HG03095 (cell line): ENCODE data around the gene C1QTNF7.

Experiments used
- ATAC-seq: cut with Tn5 transposase; IDR thresholded peaks from one replicate; pipeline ENCODE4 v1.9.1; 2021; ENCODE audit warnings: moderate library complexity; ENCODE audit not compliant: unreplicated experiment

C1QTNF7 gene, protein sequence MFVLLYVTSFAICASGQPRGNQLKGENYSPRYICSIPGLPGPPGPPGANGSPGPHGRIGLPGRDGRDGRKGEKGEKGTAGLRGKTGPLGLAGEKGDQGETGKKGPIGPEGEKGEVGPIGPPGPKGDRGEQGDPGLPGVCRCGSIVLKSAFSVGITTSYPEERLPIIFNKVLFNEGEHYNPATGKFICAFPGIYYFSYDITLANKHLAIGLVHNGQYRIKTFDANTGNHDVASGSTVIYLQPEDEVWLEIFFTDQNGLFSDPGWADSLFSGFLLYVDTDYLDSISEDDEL

GRCh38 chr4:15427701-15428100, at the start of gene C1QTNF7:
Gene C1QTNF7 (plus strand): TSS chr4:15428033. CDS start chr4:15435744, 7,711 bp downstream.
- ATAC-seq = no peak

GRCh38 chr4:15378062-15378461, 49.8 kb upstream of the C1QTNF7 start:
- ATAC-seq = no peak

- ATAC-seq = no peak
These were observed 49.3 kb upstream of the C1QTNF7 start for GRCh38 chr4:15378493-15378892.

- ATAC-seq = no peak
These were observed 46.0 kb upstream of the C1QTNF7 start for GRCh38 chr4:15381806-15382338.

DNA sequence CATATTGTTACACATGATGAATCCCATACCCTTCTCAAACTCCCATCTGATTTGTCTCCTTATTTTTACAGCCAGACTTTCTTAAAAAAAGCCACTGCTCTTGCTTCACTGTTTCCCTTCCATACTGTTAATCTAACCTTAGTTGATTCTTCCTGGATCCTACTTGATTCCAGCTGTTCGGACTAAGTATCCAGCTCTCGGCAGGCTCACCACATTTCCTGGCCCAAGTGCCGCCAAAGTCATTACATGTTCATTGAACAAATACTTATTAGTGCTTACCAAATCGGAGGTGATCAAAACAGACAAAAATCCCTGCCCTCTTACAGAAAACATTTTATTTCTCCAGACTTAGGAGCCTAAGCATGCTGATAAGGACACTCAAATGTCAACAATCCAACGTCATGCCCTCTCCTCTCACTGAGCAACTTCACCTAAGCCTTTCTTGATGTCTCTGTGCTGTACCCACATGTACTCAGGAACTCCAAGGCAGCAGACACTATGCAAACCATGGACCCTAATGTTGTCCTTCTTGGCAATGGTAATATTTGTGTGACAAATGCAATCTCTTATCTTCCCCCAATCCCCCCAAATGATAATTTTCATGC, 45.1 kb upstream of the C1QTNF7 start:
- ATAC-seq = no peak

DNA sequence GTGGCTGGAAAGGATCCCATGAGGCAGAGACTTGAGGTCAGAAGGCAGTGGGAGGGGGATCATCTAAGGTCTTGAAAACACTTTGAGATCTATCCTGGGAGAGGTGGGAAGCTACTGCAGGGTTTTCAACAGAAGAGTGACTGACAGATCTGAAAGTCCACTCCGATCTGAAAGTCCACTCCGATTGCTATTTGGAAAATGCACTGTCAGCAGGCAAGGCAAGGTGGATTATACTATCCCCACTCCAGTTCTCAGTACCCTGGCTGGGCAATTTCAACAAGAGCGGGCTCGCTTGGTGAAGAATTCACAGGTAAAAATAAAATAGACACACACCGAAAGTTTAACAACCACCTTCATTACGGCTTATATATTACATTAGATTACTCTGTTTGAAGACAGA, 42.3 kb upstream of the C1QTNF7 start:
- ATAC-seq = no peak

- no peak for ATAC-seq
These were observed 41.9 kb upstream of the C1QTNF7 start for GRCh38 chr4:15385928-15386327.

- no peak for ATAC-seq
These were observed 37.3 kb upstream of the C1QTNF7 start for GRCh38 chr4:15390494-15390893.

DNA sequence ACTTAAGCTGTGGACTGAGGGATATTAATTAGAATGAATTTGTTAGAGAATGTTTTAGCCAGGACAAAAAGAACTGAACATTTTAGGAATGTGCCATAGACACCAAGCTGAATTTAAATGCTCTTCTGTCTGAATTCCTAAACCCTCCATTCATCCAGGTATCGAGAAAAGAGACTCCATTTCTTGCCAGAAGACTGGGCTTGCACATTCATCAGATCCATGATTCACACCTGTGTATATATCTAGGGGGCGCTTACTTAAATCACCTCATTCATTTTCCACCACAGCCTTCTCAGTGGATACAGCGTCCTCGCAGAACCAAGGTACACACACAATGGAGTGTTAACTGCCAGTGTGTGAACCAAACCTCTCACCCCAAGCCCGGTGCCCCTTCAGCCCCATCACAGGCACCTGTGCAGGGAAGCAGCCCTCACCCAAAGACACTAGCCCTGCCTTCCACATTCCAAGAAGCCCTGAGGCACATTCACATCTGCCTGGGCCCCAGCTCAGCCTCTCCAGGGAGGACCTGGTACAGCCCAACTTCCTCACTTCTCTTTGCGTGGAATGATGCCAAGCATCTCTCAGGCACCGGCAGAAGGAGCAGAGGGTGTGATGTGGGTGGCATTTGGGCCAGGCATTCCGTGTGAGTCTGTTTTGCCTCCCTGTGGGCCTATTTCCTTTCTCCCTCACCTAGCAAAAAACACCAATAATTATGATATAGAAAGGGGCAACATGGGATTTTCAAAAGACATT, 35.6 kb upstream of the C1QTNF7 start:
- no peak for ATAC-seq

DNA sequence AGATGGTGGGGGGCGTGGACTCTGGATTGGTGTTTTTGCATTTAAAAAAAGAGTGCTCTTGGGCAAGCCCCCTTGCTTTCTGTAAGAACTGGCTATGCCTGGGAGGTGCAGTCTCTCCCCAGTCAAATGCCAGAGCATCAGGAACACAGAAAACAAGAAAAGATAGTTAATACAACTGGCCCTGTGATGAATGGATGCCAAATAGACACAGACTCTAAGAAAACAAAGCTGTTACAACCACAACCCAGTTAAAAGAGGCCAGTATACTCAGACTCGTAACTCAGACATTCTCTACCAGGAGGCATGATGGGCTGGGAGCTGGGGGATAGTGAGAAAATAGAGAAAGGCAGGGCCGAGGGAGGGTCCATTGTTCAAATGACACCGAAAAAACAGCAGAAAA, 32.5 kb upstream of the C1QTNF7 start:
- no peak for ATAC-seq

DNA sequence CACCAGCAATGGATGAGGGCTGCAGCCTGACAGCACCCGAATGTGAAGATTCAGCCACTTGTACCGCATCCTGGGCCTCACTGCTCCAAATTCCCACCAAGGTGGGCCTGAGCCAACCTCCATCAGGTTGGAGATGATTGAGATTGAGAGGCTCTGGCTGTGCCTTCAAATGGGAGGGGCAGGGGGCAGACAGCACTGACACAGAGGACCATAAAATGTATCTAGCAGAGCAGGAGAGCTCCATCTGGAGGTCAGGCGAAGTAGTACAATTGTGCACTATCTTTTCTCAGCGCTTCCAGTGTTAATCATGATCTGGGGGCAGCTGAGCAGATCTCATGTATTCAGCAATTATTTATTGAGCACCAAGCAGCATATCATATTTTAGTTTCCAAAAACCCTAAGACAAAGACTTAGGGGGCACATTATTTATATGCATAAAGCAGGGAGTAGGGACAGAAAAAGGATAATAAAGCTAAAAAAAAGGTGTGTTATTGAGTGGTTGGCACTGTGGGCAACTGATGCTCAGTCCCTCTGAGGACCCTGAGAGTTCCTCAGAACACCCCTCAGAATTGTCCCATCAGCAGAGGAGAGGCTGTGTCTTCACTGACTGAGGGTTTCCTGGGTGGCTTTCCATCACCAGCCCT, 31.6 kb upstream of the C1QTNF7 start:
- peak; percentile 78 for ATAC-seq

DNA sequence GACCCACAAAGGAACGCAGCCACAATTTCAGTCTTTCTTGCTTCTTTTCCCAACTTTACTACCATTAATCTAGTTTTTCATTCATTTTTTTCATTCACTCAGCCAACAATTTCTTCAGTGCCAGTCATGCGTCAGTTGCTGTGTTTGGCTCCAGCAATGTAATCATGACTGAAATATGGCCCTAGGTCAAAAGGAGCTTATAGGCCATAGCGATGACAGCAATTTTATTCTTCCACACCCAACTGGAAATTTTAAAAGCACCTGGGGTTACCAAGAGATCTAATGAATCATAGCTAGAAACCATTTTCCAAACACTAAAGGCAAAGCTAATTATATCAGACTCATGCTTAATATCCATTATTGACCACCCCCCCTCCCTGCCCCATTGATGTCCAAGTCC, 29.8 kb upstream of the C1QTNF7 start:
- ATAC-seq = no peak

DNA sequence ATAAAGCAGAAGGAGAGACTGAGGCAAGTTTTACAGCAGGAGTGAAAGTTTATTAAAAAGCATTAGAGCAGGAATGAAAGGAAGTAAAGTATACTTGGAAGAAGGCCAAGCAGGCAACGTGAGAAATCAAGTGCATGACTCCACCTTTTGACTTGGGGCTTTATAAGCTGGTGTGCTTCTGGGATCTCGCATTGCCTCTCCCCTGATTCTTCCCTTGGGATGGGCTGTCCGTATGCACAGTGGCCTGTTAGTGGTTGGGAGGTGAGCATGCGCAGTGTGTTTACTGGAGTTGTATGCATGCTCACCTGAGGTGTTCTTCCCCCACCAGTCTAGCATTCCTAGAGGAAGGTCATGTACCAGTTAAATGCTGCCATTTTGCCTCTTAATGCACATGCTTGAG, 29.1 kb upstream of the C1QTNF7 start:
- no peak for ATAC-seq

- ATAC-seq = no peak
These were observed 27.6 kb upstream of the C1QTNF7 start for GRCh38 chr4:15400226-15400625.

GRCh38 chr4:15400981-15401671, 26.7 kb upstream of the C1QTNF7 start:
- ATAC-seq = no peak

- ATAC-seq = no peak
These were observed 25.7 kb upstream of the C1QTNF7 start for GRCh38 chr4:15402146-15402545.

DNA sequence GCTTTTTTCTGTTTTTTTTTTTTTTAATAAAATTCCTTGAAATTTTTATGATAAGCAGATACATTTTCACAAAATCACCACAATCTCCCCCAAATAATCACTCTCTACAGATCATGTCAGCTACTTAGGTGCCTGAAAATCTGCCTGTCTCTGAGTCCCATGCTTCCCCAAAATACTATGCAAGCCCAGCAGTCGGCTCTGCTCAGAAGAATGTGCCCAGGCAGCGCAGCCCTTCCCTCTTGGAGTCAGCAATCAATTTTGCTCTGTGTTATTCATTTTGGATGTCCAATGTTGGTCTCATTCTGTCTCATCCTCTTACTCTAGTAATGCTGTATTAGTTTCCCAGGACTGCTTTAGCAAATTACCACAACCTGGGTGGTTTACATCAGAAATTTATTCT, 24.9 kb upstream of the C1QTNF7 start:
- ATAC-seq = no peak

DNA sequence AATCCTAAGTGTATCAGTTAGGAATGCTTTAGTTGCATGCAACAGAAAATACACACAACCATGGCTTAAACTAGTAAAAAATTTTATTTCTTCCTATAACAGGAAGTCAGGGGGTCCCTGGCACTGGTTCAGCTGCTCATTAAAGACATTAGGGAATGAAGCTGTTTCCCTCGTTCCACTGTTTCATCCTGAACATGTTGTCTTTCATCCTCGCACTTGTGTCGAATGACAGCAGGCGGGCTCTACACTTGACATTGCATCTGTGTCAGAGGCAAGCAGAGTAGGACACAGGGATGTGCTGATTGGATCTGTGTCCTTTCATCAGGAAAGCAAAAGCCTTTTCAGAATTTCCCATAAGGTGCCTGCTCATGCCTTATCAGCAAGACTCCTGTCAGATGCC, 22.8 kb upstream of the C1QTNF7 start:
- ATAC-seq = no peak

- no peak for ATAC-seq
These were observed 17.1 kb upstream of the C1QTNF7 start for GRCh38 chr4:15410750-15411149.

- no peak for ATAC-seq
These were observed 15.4 kb upstream of the C1QTNF7 start for GRCh38 chr4:15412461-15412860.
